GM23338 (cell line): ENCODE measurements around the gene TFAM. TPM values are rescaled to one million over a fixed set of nuclear protein-coding genes. Genes with fewer than 3 reads are reported as not detected.

Experiments
- CREB1 ChIP-seq: fragments of 250-450 bp; sonication (Bioruptor Pico); IDR thresholded peaks from 2 replicates; pipeline ENCODE4 v1.5.0; 2020; ENCODE audit warnings: low read depth, mild to moderate bottlenecking, moderate library complexity
- EZH2 ChIP-seq: fragments of 200-600 bp; sonication (generic); IDR thresholded peaks from one replicate; pipeline ENCODE4 v1.8.0; 2017; ENCODE audit warnings: antibody characterized with exemption, mild to moderate bottlenecking, low read depth; ENCODE audit not compliant: unreplicated experiment
- JUNB ChIP-seq: IDR thresholded peaks from one replicate; pipeline ENCODE4 v1.6.1; 2016; ENCODE audit warnings: antibody characterized with exemption; ENCODE audit not compliant: unreplicated experiment
- POLR2AphosphoS5 ChIP-seq: IDR thresholded peaks from 2 replicates; pipeline ENCODE4 v1.6.1; 2016; ENCODE audit warnings: antibody characterized with exemption, low read depth
- STAT1 ChIP-seq: IDR thresholded peaks from one replicate; pipeline ENCODE4 v1.6.1; 2016; ENCODE audit warnings: antibody characterized with exemption; ENCODE audit not compliant: unreplicated experiment
- ZNF114 ChIP-seq: fragments of 250-450 bp; sonication (Bioruptor Pico); IDR thresholded peaks from 2 replicates; pipeline ENCODE4 v1.5.0; 2020; ENCODE audit warnings: mild to moderate bottlenecking, moderate library complexity
- polyA plus RNA-seq: library from polyadenylated mRNA; unstranded; fragments of >200 nt; fragmentation: Nextera tagmentation; extraction: Ambion mirVana; gene quantifications from 2 replicates; pipeline ENCODE4 v1.2.1, GENCODE V29; 2016
- total RNA-seq: library from RNA; depleted of rRNA; stranded (reverse); fragments of >200 nt; shearing (Covaris generic); gene quantifications from 2 replicates; pipeline ENCODE4 v1.2.3, GENCODE V29; 2014
- TF ChIP-seq, protein P1 (sequence below): fragments of 250-450 bp; sonication (Bioruptor Pico); IDR thresholded peaks from 2 replicates; pipeline ENCODE4 v1.5.0; 2020; ENCODE audit warnings: mild to moderate bottlenecking, moderate library complexity
- TF ChIP-seq, protein P2 (sequence below): IDR thresholded peaks from one replicate; pipeline ENCODE4 v1.6.1; 2018; ENCODE audit warnings: antibody characterized with exemption; ENCODE audit not compliant: unreplicated experiment

The TFAM gene
- total and polyA plus RNA-seq, 2 experiments from 2014 or later, result 54.2 to 156 TPM

DNA sequence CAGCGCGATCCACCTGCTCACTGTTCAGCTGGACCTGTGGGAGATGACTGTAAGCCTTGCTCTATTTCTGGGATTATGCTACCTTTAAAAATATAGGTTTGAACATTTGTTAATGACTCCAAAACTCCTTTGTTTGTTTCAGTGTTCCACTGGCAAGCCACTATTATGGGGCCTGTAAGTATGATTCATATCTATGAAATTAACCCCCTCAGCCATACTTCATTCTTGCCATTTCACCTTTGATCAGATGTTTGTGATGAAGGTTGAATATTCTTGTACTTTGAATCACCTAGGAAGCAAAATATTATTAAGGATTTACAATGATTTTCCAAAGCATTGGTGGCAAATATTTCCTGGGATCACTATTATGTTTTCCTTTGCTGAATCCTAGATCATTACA is 23.9 kb upstream of the TFAM start (continued):
- TF ChIP-seq, protein P1, sequence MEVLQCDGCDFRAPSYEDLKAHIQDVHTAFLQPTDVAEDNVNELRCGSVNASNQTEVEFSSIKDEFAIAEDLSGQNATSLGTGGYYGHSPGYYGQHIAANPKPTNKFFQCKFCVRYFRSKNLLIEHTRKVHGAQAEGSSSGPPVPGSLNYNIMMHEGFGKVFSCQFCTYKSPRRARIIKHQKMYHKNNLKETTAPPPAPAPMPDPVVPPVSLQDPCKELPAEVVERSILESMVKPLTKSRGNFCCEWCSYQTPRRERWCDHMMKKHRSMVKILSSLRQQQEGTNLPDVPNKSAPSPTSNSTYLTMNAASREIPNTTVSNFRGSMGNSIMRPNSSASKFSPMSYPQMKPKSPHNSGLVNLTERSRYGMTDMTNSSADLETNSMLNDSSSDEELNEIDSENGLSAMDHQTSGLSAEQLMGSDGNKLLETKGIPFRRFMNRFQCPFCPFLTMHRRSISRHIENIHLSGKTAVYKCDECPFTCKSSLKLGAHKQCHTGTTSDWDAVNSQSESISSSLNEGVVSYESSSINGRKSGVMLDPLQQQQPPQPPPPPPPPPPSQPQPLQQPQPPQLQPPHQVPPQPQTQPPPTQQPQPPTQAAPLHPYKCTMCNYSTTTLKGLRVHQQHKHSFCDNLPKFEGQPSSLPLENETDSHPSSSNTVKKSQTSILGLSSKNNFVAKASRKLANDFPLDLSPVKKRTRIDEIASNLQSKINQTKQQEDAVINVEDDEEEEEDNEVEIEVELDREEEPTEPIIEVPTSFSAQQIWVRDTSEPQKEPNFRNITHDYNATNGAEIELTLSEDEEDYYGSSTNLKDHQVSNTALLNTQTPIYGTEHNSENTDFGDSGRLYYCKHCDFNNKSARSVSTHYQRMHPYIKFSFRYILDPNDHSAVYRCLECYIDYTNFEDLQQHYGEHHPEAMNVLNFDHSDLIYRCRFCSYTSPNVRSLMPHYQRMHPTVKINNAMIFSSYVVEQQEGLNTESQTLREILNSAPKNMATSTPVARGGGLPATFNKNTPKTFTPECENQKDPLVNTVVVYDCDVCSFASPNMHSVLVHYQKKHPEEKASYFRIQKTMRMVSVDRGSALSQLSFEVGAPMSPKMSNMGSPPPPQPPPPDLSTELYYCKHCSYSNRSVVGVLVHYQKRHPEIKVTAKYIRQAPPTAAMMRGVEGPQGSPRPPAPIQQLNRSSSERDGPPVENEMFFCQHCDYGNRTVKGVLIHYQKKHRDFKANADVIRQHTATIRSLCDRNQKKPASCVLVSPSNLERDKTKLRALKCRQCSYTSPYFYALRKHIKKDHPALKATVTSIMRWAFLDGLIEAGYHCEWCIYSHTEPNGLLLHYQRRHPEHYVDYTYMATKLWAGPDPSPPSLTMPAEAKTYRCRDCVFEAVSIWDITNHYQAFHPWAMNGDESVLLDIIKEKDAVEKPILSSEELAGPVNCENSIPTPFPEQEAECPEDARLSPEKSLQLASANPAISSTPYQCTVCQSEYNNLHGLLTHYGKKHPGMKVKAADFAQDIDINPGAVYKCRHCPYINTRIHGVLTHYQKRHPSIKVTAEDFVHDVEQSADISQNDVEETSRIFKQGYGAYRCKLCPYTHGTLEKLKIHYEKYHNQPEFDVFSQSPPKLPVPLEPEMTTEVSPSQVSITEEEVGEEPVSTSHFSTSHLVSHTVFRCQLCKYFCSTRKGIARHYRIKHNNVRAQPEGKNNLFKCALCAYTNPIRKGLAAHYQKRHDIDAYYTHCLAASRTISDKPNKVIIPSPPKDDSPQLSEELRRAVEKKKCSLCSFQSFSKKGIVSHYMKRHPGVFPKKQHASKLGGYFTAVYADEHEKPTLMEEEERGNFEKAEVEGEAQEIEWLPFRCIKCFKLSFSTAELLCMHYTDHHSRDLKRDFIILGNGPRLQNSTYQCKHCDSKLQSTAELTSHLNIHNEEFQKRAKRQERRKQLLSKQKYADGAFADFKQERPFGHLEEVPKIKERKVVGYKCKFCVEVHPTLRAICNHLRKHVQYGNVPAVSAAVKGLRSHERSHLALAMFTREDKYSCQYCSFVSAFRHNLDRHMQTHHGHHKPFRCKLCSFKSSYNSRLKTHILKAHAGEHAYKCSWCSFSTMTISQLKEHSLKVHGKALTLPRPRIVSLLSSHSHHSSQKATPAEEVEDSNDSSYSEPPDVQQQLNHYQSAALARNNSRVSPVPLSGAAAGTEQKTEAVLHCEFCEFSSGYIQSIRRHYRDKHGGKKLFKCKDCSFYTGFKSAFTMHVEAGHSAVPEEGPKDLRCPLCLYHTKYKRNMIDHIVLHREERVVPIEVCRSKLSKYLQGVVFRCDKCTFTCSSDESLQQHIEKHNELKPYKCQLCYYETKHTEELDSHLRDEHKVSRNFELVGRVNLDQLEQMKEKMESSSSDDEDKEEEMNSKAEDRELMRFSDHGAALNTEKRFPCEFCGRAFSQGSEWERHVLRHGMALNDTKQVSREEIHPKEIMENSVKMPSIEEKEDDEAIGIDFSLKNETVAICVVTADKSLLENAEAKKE, result no peak
- TF ChIP-seq EZH2, result no peak
- no peak for TF ChIP-seq JUNB
- no peak for TF ChIP-seq ZNF114 (CRISPR knock-in tag)
- TF ChIP-seq POLR2AphosphoS5, result no peak
- TF ChIP-seq, protein P2, sequence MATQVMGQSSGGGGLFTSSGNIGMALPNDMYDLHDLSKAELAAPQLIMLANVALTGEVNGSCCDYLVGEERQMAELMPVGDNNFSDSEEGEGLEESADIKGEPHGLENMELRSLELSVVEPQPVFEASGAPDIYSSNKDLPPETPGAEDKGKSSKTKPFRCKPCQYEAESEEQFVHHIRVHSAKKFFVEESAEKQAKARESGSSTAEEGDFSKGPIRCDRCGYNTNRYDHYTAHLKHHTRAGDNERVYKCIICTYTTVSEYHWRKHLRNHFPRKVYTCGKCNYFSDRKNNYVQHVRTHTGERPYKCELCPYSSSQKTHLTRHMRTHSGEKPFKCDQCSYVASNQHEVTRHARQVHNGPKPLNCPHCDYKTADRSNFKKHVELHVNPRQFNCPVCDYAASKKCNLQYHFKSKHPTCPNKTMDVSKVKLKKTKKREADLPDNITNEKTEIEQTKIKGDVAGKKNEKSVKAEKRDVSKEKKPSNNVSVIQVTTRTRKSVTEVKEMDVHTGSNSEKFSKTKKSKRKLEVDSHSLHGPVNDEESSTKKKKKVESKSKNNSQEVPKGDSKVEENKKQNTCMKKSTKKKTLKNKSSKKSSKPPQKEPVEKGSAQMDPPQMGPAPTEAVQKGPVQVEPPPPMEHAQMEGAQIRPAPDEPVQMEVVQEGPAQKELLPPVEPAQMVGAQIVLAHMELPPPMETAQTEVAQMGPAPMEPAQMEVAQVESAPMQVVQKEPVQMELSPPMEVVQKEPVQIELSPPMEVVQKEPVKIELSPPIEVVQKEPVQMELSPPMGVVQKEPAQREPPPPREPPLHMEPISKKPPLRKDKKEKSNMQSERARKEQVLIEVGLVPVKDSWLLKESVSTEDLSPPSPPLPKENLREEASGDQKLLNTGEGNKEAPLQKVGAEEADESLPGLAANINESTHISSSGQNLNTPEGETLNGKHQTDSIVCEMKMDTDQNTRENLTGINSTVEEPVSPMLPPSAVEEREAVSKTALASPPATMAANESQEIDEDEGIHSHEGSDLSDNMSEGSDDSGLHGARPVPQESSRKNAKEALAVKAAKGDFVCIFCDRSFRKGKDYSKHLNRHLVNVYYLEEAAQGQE, result no peak
- no peak for TF ChIP-seq STAT1
- no peak for TF ChIP-seq CREB1 (CRISPR knock-in tag)
